Stimulated activated naive CD8-positive, alpha-beta T cell treated with anti-CD3 and anti-CD28 coated beads, Interleukin-15, Interleukin-2, amounts not matched to agents 100 U/mL and 50 U/mL, for 24 hours (primary cell): ENCODE data around the gene MYH6.
"Not testable (repeated sequence)": the region's sequence is repeated elsewhere in the genome, so short reads cannot be mapped to it uniquely, and the experiment has no call there.

Source experiments
- ATAC-seq: fragments of 150-1000 bp; cut with Tn5 transposase; one replicate; pipeline ENCODE4 v1.10.0; 2021
- DNase-seq: peaks from one replicate; pipeline ENCODE4 v3.0.0; 2021

Gene MYH6

DNA sequence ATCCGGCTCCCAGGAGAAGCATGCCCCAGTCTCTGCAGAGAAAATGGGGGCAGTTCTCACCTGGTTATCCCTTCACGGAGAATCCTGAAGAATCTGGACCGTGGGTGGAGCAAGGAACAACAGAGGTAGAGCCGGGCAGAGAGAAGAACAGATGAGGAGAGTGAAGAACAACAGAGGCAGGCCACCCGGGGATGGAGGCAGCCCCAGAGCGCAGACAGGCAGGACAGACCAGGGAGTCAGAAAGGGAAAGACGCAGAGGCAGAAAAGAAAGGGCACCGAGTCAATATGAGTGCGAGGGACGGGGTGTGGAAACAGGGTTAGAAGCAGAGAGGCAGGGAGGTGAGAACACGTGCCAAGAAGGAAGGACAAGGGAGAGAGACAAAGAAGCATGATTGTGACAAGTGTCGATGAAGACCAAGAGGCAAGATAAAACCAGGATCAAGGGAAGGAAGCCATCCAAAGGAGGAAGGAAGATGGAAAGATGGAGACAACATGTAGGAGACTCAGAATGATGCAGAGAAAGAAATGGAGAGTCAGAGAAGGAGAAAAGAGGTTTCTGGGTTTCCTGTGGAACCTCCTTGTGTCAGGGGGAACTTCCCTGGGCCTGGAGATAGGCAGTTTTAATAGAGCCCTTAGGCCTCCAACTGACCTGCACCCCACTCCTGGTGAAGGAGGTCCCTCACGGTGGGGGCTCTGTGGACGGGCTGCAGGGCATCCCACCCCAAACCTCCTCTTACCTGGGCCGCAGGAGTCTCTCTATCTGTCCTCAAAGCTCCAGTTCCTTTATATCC lies at the start of gene MYH6:
Gene MYH6 (minus strand): TSS at position 758 of the 791 bp plus-strand sequence. CDS start 1,050 bp downstream, outside the sequence.
- ATAC-seq: no peak
- no peak for DNase-seq

DNA sequence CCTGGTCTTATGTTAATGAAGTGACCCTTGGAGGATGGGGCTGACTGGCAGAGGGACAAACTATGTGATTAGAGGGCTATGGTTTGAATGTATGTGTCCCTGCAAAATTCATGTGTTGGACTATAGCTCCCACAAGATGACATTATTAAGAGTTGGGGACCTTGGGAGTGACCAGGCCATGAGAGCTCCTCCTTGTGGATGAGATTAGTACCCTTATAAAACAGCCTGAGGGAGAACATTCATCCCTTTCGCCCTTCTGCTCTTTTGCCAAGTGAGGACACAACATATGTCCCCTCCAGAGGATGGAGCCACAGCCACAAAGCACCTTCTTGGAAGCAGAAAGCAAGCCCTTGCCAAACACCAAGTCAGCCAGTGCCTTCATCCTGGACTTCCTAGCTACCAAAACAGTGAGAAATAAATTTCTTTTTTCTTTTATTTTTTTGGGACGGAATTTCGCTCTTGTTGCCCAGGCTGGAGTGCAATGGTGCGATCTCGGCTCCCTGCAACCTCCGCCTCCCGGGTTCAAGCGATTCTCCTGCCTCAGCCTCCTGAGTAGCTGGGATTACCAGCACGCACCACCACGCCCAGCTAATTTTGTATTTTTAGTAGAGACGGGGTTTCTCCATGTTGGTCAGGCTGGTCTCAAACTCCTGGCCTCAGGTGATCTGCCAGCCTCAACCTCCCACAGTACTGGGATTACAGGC lies 49.0 kb upstream of the MYH6 start:
- not testable (repeated sequence) for ATAC-seq, DNase-seq

DNA sequence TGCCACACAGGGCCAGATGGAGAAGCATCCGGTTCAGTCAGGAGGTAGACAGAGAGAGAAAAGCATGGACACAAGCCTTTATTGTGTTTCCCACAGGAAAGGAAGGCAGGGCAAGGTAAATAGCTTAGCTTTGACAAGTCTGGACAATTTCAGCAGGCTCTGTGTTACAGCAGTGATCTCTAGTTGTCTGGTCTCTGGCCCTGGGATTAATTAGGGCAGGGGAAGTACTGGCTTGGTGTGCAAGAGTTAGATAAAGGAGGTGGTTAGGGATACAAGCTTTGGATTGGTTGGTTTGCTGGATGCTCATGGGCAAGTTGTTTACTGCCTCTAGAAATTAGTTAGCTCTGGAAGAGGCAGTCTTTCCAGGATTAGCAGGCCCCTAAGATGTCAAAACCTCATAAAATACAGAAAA lies 46.4 kb upstream of the MYH6 start:
- DNase-seq (no peak), ATAC-seq (no peak)

DNA sequence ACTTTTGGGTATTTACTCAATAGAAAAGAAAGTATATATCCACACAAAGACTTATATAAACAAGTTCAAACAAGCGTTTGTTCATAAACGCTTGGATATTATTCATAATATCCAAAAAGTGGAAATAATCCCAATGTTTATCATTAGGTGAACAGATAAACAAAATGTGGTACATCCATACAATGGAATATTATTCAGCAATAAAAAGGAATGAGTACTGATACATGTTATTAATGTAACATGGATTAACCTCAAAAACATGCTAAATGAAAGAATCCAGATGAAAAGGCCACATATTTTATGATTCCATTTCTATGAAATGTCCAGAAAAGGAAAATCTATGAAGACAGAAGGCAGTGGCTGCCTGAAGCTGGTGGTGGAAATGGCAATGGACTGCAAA lies 44.2 kb upstream of the MYH6 start:
- no peak for ATAC-seq
- no peak for DNase-seq

DNA sequence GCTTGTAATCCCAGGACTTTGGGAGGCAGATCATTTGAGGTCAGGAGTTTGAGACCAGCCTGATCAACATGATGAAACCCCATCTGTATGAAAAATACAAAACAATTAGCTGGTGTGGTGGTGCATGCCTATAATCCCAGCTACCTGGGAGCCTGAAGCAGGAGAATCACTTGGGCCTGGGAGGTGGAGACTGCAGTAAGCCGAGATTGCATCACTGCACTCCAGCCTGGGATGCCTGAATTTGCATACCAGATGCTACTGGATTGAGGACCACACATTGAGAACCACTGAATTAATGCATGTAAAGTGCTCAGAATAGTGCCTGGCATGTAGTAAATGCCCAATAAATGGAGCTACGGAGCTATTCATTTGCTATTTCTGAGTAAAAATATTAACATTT lies 42.3 kb upstream of the MYH6 start:
- no peak for DNase-seq
- ATAC-seq: no peak

DNA sequence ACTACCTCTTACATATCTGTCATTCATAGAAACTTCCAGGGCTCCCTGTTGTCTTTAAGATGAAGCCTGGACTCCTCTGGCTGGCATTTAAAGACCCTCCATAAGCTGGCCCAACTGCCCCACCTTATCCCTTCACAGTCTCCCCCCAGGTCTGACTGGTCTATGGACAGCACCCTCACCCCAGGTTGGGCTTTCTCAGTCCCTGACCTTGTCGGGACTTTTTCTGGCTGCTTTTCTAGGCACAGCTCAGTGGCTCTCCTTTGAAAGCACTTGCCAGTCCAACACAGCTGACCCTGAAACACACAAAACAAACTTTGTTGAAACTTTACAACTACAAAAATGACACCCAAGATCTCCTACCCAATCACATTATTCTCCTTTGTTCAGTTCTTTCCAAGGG lies 41.2 kb upstream of the MYH6 start:
- no peak for ATAC-seq

DNA sequence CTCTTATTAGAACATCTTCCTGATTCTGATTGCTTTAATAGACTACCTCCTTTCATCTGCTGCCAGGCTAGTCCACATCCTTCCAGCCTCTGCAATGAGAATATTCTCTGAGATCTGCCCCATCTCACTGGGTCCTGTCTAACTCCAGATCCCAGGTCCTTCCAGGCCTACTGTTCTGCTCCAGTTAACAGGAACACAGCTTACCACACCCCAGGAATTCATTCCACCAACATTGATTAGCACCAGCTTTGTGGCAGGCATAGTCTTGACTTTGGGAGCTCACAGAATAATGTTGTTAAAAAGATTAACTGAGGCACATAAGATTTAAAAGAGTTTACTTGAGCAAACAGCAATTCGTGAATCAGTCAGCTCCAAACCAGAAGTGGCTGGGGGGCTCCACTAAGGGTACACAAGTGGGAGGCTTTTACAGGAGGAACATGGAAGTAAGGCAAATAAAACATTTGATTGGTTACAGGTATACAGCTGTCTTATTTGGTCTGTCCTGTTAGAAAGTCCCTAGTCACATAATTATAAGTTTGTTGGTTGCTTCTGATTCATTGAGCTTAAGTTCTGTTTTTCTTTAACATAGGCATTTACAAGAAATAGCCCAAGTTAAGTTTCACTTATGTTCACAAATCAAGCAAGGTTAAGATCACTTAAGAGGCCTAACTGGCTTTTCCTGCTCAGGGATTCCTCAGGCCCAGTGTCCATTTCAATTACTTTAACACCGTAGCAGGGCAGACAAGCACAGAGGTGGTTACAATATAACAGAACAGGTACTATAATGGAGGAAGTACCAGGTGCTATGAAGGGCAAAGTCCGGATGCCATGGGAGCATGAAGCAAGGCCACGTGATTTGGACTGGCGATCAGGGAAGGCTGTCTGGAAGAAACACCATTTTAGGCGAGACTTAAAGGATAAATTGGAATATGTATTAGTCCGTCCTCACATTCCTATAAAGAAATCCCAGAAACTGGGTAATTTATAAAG lies 39.6 kb upstream of the MYH6 start:
- ATAC-seq: peak; percentile 40
- no peak for DNase-seq

More for the DNA sequence above, 41.2 kb upstream of the MYH6 start:
- no peak for DNase-seq

DNA sequence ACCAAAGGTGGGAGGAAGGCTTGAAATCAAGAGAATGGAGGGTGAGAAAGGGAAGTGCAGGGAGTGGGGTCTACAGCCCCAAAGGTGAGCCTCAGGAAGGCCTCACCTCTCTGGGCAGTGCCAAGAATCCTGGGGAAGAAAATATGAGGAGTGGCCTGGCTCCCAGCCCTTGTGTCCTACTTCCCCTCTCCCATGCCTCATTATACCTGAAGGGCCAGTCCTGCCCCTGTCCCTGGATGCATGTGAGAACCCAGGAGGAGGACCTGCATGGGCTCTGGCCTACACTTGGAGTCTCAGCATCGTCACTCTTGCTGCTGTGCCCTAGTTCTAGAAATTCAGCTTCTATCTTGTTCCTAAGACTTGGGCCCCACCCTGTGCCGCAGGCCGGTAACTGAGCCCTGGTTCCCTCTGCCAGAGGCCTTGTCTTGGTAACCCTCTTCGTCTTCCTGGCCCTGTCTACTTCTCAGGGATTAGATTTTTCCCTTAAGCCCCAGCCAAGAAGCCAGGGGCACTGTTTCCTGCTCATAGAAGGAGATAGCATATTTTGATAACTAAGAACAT lies 38.3 kb upstream of the MYH6 start:
- DNase-seq (no peak), ATAC-seq (no peak)

DNA sequence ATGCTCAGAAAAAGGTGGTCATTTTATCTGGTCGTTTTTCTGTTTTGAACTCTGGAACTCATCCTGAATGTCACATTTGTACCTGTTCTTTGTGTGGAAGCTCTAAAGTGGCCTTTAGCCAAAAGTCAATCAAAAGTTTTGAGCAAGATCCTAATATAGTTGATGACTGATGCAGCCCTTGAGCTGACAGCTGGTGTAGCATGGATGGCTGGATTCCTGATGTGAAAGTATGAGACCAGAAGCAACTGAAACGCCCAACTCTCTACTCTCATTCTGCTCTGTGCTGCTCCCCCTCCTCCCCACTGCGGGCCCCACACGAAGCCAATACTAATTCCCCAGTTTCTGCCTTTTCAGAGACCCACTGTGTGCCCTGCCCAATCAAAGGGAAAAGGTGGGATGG lies 37.7 kb upstream of the MYH6 start:
- DNase-seq (no peak), ATAC-seq (no peak)

DNA sequence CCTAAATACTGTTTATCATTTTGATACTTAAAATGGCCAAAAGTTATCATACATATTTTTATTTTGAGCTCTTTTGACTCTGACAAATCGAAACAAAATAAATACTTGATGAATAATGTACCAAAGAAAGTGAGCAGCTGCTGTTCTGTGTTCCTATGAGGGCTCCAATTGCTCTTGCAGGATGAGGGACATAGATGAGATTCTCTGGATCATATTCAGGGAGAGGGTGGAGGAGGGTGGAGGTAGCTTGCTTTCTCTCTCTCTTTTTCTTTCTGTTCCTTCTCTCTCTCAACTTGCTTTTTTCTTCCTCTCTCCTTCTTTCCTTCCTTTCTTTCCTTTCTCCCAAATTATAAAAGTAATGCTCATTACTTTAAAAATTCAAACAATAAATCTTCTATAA lies 36.2 kb upstream of the MYH6 start:
- no peak for ATAC-seq
- DNase-seq: no peak

DNA sequence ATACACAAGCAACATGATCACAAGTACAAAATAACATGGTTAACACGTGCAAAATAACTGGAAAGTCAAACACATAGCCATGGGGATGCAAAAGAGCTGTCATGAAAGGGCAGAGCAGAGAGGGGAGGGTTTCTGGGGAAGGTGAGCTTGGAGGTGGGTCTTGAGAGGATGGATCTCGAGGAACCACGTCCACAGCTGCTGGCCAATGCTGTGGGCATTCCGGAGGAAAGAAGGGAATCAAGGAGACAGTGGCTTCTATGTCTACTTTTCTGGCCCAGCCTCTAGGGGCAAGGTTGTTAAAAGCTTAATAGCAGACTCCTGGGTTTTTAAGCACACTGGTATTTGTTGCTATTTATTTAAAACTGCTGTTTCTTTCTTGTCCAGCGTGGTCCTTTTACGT lies 35.8 kb upstream of the MYH6 start:
- DNase-seq (no peak), ATAC-seq (no peak)

DNA sequence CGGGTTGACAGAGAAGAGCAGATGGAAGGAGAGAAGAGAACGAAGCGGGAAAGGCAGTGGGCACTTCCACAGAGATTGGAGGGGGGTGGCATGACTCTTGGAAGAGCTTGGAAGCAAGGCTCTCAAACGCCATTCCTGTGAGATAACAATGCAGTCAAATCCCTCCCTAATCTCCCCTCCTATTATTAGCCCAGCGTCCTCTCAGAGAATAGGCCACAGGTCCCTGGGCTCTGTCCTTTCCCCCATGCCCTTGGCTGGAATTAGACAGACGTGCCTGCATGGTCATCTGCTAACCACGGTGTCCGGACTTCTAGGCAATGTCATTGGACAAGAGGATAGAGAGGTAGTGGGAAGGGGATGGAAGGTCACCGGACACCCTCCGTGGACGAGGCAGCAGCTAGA lies 35.3 kb upstream of the MYH6 start:
- DNase-seq (no peak), ATAC-seq (no peak)

DNA sequence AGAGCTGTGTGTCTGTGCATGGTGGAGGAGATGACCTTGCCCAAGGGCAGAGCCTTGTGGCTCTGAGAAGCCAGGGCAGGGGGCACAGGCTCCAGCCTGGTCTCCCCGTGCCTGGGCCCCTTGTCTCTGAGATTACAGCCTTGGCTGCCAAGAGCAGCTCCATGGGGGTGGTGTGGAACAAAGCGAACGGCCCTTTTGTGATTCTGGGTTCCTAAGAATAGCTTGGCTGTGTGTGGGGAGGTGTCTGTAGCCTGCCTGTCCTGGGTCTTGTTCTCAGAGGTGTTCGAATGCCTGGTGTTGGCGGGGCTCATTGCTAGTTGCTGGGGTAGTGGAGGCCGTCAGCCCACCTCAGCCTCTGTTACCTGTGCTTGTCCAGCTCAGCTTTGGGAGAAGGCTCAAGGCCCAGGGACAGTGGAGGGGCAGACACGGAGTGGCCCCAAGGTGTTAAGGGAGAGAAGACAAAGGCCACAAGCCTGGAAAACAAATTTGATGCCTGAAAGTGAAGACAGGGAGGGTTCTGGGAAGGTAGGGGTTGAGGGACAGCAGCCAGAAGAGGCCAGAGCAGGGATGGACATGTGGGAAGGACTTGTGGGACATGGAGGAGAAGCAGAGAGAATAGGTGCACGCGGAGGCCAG lies 34.8 kb upstream of the MYH6 start:
- DNase-seq: no peak
- ATAC-seq: no peak

DNA sequence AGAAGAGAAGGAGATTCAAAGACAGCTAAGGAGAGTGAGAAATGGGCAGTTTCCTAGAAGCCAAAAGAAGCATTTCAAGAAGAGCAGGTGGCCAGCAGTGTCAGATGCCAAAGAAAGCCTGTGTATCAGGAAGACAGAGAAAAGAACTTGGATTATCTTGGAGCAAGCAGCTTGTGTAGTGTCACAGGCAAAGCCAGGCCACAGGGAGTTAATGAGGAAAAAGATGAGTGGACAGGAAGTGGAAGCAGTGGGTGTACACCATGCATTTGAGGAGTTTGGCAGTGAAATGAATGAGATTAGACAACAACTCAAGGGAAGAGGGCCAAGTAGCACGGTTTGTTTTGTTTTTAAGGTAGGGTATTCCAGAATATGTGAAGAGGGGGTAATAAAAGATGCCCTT lies 33.0 kb upstream of the MYH6 start:
- ATAC-seq (no peak), DNase-seq (no peak)

DNA sequence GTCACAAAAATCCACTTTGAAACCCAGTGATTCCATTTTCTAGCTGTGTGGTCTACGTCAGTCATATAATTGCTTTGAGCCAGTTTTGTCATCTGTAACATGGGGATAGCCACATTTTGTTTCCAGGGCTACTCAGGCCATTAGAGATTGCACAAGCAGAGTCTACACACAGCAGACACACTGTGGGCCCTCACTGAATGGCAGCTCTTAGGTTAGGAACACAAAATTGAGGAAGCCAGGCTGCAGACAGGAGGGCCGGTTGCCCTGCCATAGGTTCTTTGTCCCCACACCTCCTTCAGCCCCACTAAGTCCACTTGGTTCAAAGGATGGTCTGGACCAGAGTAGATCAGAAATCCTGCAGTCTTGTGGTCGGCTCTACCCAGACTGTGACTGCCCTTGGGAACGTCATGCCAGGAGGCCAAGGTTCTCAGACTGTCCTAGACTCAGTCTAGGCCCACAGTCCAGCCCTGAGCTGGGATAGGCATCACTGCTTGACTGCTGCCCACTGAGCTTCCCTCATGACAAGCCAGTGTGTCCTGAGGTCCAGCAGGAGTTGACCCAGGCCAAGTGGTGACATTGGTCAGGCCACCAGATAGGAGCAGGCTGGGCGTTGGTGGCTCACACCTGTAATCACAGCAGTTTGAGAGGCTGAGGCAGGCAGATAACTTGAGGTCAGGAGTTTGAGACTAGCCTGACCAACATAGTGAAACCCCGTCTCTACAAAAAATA lies 31.2 kb upstream of the MYH6 start:
- no peak for ATAC-seq
- no peak for DNase-seq

DNA sequence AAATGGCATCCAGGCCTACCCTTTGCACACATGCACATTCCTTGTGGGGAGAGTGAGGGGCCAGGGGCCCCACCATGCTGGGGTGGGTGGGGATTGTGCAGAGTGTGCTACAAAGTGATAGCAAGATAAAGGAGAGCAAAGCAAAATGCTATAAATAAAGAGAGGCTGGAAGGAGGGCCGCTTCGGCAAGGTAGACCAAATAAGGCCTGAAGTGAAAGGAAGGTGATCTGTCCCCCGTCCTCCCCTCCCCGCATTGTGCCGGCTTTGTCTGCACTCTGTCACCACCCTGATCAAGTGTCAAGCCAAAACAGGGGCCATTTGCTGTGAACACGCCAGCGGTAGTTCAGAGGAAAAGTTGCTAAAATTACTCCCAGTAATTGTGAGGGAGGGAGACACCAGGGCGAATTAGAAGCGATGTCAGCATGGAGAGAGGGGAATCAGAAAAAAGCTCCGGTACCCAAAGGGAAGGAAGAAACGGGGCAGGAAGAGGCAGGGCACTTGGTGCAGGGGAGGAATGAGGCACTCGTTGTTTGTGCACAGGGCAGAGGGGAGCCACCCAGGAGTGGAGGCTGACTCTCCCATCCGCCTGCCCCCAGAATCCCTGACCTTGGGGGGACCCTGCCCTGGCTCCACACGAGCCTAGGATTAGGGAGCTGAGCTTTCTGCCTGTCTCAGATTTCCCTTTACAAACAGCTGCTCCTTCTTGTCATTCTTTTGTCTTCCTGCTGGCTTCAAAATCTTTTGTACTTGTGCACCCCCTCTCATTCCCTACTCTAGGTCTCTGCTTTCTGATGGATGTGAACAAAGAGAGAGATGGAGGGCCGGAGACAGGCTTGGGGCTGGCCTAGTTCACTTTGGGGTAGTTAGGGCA lies 30.3 kb upstream of the MYH6 start:
- DNase-seq (no peak), ATAC-seq (no peak)

DNA sequence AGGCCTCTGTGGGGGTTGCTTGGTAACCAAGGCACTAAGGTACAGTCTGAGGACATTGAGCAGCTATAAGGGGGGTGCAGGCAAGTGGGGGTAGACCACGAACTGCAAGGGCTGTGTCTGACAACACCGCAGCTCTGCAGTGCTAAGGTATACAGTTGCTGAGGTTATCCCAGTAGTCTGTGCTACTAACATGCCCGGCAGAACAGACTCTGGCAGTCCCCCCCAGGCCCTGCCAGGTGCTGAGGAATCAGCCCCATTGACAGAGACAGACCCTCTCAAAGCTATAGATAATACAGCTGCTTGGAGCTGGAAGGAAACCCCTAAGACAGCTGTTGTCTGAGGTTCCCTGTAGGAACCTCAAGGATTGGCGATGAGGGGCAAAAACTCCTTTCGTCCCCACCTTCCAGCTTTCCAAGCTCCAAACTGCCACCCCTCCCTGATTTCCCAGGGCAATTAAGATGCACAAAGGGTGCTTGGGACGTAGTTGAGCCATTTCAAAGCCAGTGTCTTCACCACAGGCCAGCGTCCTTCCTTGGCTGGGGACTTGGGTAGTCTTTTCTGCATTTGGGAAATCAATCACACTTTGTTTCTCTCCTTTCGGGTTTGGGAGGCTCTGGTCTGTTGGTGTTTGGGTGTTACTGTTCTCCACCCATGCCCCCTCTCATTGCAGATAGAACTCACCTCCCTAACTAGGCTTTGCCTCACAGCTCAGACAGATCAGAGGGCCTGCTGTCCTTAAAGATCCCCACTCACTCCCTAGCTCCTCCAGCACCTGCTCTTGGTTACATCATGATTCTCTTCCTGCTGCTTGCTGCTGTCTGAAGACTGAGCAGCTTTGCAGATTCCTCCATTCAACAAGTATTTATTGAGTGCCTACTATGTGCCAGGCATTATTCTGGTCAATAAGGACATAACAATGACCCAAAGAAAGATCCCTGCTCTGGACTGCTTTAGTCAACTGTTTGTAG lies 29.3 kb upstream of the MYH6 start:
- ATAC-seq: no peak
- no peak for DNase-seq

DNA sequence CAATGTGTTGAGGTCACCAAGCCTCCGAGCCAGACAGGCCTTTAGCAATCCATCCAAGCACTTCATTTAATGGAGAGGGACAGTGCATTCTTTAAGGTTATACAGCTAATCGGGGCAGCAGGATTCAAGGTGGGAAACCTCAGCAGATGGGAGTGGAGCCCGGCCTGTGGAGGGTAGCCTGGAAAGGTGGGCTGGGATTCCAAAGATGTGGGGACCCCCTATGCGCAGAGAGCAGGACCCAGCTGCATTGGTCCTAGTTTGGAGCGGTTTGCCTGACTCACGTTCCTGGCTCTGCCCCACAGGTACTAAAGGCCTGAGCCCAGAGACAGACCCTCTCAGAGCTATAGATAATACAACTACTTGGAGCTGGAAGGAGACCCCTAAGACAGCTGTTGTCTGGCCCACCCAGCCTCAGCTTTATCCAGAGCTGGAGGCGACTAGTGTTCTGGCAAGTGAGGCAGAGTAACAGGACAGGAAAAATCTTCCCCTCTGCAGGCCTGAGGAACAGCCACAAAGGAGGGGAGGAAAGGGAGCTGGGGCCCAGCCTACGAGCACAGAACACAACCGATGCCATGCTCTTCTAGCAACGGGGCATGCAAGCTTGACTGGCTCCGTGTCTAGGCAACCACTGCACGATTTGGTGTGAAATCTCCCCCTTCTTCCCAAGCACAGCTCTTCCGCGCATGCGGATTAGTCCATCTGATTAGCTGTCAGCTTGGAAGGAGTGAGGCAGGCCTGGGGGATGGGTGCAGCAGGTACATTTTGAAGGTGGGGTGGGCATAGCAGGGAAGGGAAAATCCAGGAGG lies 28.5 kb upstream of the MYH6 start:
- no peak for ATAC-seq
- DNase-seq: no peak
